Measurements from ENCODE around the gene WDR45B.
A peak's percentile ranks its signal among the peaks of the same experiment; 100 is the strongest.

The WDR45B gene

GRCh38 chr17:82611140-82612058 lies 36.8 kb downstream of the WDR45B start:
- peak; percentile 39 for DNase-seq (ENCODE audit: low read depth)
- no peak overlapping the region for H3K4me3 ChIP-seq (ENCODE audit: control insufficient read depth, low read depth, low read length)
- no peak for TF ChIP-seq CTCF (conservative IDR thresholded peaks at IDR 0.05; ENCODE audit: control insufficient read depth, insufficient read depth, low read depth, low read length)

GRCh38 chr17:82609655-82610054 lies 38.6 kb downstream of the WDR45B start:
- no peak for TF ChIP-seq CTCF (conservative IDR thresholded peaks at IDR 0.05; ENCODE audit: control insufficient read depth, insufficient read depth, low read depth, low read length)
- H3K4me3 ChIP-seq (ENCODE audit: control insufficient read depth, low read depth, low read length): no peak overlapping the region
- DNase-seq (ENCODE audit: low read depth): no peak

GRCh38 chr17:82608816-82609215 lies 39.4 kb downstream of the WDR45B start:
- DNase-seq (ENCODE audit: low read depth): no peak
- TF ChIP-seq CTCF (conservative IDR thresholded peaks at IDR 0.05; ENCODE audit: control insufficient read depth, insufficient read depth, low read depth, low read length): no peak
- H3K4me3 ChIP-seq (ENCODE audit: control insufficient read depth, low read depth, low read length): no peak overlapping the region

- H3K4me3 ChIP-seq (ENCODE audit: control insufficient read depth, low read depth, low read length): no peak overlapping the region
- TF ChIP-seq CTCF (conservative IDR thresholded peaks at IDR 0.05; ENCODE audit: control insufficient read depth, insufficient read depth, low read depth, low read length): no peak
- no peak for DNase-seq (ENCODE audit: low read depth)
Measured at GRCh38 chr17:82605939-82606600, 42.2 kb downstream of the WDR45B start.

- no peak overlapping the region for H3K4me3 ChIP-seq (ENCODE audit: control insufficient read depth, low read depth, low read length)
- TF ChIP-seq CTCF (conservative IDR thresholded peaks at IDR 0.05; ENCODE audit: control insufficient read depth, insufficient read depth, low read depth, low read length): no peak
- no peak for DNase-seq (ENCODE audit: low read depth)
Measured at GRCh38 chr17:82604532-82604931, 43.7 kb downstream of the WDR45B start.

GRCh38 chr17:82603981-82604448 lies 44.2 kb downstream of the WDR45B start:
- no peak for TF ChIP-seq CTCF (conservative IDR thresholded peaks at IDR 0.05; ENCODE audit: control insufficient read depth, insufficient read depth, low read depth, low read length)
- H3K4me3 ChIP-seq (ENCODE audit: control insufficient read depth, low read depth, low read length): no peak overlapping the region
- DNase-seq (ENCODE audit: low read depth): peak; percentile 46

All from fibroblast of mammary gland (primary cell).